ENCODE results near the gene SCUBE2.
A peak's percentile ranks its signal among the peaks of the same experiment; 100 is the strongest.

Gene SCUBE2

DNA sequence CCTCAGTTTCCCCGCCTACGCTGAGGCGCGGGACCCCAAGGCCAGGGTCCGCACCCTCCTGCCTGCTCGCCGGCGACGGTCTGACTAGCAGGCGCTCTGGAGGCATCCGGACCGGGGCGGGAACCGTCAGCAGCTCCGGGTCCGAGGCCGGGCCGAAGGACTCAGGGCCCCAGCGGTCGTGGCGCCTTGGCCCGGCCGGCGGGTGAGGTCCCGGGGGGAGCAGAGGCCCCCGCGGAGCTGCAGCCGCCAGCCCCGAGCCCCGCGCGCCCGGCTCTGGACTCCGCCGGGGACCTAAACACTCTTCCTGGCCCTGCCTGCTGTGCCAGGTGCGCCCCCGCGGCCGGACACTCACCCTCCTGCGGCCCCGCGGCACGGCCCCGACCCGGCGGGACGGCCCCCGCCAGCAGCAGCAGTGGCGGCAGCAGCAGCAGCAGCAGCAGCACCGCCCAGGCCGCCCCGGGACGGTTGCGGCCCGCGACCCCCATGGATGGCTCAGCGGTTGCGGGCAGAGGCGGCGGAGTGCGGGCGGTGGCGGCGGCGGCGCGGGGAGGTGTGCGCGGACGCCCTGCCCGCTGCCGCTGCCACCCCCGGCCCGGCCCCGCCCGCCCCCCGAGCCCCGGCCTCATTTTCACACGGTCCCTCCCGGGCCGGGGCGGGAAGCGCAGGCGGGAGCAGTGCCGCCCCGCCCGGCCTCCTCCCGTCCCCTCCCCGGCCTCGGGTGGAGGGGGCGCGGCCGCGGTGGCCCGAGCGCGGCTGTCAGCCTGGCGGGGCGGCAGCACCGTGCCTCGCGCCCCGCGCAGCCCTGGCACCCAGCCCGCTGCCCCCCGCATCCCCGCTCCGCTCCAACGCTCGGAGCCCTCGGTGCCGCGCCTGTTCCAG, at the start of gene SCUBE2:
TSS of gene SCUBE2 (minus strand) at position 556 of the 879 bp plus-strand sequence. CDS start at position 485, 71 bp downstream.
- no peak for DNase-seq

DNA sequence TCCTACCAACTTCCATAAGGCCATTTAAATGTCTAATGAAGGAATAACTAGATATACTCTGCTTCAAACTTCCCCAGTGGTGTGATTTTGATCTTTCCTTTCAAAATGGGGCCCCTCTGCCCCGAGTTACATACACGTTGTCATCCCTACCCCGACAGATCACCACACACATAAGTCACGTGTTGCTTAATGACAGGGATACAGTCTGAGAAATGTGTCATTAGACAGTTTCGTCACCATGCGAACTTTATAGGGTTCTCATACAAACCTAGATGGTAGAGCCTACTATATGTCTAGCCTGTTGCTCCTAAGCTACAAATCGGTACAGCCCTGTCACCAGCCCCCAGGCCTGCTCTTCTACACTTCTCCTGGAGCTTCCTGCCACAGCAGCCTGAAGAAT, 49.8 kb upstream of the SCUBE2 start:
- peak; percentile 45 for DNase-seq

DNA sequence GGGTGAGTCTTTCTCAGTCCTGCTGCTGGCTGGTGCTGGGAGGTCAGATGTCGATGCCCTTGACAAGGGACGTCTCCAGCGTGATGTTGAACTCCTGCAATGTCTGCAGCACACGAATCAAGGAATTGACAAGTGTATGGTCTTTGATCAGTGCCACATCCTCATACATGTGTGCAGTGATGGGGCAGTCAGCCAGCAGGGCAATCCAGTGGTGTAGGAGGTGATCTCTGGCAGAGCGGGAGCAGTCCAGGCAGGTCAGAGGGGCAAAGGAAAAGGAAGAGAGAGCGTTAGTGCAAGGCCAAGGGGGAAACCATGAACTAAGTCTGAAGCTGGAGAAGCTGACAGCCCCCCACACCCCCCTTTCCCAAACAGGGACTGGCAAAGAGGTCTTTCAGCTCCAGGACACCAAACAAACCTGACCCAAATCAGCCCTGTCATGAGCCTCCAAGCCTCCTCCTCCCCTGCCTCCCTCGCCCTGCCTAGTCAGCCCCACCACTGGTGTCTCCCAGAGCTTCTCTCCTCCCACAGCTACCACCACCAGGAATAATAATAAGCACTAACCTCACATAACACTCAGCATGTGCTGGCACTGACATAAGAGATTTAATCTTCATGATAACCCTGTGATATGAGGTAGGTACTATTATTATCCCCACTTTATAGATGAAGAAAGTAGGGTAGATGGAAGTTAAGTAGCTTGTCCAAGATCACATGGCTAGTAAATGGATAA, 48.4 kb upstream of the SCUBE2 start:
- DNase-seq: no peak

DNA sequence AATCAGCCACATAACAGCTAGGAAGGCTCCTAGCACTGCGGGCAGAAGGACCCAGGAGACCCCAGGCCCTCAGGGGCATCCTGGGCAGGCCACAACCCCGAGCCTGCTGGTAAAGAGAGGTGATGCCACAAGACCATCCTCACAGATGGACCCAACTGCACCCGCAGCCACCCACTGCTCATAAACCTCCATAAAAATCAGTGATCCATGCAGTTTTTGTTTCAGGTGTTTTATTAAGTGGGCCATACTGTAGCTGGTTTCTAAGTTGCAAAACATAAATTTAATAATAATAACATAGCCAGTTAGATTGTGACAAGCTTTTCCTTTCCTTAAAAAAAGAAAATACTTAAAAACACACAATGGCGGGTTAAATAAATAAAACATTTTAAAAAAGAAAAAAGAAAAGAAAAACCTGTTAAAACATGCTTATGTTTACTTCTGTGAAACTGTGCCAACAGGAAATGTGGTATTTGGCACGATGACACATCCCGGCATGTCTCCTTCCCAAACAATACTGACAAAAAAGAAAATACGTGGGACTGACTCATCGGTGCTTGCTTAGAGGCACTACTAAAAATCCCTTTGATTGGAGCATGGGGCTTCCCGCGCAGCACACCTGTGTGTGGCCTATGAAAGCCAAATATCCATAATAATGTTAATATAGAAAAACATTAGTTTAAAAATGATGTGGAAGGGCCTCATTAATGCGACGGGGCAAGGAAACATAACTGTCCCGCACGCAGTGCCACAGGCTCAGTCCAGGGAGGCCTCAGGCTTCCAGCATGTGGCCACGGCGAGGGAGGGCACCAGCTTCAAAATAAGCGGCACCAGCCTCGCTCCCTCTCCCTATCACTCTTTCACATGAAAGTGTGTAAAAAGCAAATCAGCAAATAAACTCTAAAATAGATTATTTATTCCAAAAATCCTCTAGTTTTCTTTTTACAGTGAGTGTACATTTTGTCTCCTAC, 47.5 kb upstream of the SCUBE2 start:
- peak; percentile 66 for DNase-seq

DNA sequence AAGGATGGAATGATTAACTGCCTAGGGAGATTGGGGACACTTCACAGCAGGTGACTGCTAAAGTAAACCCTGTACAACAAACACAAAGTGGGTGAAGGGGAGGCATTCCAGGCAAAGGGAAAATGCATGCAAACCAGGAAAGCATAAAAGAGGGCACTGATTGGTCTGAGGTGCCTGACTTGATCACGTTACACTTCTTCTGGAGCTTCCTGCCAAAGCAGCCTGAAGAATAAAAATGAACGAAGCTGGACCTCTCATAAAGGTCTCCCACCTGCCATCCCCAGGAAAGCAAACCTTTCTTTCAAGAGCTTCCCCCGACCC, 46.7 kb upstream of the SCUBE2 start:
- no peak for DNase-seq

DNA sequence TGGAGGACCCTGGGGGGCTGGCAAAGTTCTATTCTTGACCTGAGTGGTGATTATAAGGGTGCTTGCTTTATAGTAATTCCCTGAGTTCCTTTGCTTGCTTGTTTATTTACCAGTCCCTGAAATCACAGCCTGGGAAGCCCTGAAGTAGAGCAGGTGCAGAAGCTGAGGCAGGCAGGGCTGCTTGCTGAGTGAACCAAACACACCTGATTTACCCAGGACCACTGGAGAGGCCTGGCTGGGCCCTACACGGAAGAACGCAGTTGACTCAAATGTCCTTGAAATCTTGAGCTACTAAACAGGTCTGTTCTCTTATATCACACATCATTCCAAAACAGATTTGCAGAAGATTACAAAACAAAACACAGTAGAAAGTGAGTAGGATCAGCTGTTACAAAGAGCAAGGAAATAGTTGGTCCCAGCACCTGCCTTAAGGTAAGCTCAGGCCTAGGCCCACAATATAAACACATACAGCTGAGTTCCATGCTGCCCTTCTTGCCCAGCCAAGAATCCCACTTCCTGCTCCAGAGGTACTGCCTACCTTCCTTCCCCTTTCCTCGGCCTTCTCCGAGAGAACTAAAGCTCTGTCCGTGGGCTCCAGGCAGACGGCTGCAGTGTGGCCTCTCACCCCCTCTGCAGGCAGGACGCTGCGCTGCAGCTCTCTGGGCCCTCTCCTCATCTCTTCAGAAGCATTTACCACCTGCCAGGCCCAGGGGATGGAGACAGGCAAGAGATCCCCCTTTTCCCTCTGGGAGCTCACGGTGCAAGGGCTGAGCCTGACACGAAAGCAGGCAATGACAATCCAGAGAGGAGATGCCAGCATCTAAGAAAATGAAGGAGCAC, 46.1 kb upstream of the SCUBE2 start:
- peak; percentile 71 for DNase-seq

DNA sequence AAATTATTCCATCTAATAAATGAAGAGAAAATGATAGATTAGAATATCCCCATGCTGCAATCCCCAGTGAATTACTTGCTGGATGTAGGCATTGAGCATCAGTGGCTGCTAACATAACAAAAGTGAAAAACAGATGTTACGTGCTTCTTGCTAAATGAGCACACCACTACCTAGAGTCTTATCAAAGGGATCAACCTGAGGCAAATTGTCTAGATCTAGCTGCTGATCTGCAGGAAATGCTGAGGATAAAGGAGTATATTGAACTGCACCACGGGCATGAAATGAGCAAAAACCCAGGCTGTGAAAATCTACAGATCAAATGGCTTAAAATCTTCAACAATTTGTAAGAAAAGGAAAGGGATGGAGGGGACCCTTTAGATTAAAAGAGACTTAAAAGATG, 45.3 kb upstream of the SCUBE2 start:
- no peak for DNase-seq

DNA sequence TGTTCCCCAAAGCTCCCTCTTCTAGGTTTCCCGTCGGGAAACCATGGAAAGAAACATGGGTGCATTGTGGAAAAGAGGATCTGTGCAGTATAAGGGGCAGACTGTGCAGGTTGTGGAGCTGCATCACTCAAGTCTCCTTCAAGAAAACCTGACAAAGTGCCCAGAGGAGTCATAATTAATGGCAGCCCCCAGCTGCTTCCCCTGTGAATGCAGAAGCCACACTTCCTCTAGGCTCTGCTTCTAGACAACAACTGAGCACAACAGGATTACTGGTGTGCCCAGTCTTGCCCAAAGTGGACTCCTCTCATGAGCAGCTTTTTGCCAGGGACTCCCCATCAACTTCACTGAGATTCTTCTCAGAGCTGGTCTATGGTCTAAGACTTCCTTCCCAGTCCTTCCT, 42.6 kb upstream of the SCUBE2 start:
- DNase-seq: no peak

DNA sequence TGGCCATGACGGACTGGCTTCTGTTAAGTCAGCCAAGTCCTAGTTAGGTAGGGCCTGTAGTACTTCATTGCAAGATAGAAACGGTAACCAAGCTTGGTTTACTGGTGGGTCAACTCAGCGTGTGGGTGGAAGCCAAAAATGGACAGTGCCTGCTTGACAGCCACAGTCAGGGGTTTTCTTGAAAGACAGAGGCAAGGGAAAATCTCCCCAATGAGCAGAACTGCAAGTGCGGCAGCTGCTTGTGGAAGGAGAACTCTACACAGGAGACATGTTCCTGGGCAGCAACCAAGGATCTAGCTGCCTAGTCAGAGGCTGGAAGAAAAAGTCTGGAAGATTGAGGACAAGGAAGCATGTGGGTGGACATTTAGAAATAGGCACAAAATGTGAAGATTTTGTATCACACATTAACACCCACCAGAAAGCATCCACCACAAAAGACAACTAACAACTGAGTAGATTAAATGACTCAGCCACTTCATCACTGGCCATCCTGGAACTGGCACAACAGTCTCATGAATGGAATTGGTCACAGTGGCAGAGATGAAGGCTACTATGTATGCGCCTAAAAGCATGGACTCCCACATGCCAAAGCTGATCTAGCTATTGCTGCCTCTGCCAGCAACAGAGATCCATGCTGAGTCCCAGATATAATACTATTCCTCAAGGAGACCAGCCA, 40.9 kb upstream of the SCUBE2 start:
- peak; percentile 25 for DNase-seq

DNA sequence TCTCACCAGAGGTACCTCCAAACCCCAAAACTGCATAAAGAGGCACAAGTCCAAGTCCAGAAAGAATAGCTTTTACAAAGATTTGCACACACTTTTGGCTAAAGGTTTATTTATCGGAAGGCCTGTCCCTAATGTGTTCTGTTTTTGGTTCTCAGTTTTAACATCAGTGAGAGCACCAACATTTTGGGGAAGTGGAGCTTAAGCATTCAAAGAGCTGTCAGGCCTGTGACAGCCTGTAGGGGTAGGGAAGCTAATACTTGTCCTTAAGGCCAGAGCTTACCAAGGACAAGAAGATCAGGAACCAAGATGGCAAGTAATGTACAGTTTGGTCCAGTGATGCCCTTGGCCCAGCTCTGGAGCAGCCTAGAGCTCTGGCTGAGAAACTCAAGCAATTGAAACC, 38.9 kb upstream of the SCUBE2 start:
- peak; percentile 63 for DNase-seq

DNA sequence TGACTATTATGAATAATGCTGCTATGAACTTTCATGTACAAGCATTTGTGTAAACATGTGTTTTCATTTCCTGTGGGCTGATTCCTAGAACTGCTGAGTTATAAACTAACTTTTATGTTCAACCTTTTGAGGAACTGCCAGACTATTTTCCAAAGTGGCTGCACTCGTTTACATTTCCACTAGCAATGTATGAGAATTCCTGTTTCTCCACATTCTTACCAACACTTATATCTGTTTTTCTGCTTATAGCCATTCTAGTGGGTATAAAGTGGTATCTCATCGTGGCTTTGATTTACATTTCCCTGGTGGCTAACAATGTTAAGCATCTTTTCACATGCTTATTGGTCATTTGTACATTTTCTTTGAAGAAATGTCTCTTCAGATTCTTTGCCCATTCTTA, 35.2 kb upstream of the SCUBE2 start:
- peak; percentile 11 for DNase-seq

DNA sequence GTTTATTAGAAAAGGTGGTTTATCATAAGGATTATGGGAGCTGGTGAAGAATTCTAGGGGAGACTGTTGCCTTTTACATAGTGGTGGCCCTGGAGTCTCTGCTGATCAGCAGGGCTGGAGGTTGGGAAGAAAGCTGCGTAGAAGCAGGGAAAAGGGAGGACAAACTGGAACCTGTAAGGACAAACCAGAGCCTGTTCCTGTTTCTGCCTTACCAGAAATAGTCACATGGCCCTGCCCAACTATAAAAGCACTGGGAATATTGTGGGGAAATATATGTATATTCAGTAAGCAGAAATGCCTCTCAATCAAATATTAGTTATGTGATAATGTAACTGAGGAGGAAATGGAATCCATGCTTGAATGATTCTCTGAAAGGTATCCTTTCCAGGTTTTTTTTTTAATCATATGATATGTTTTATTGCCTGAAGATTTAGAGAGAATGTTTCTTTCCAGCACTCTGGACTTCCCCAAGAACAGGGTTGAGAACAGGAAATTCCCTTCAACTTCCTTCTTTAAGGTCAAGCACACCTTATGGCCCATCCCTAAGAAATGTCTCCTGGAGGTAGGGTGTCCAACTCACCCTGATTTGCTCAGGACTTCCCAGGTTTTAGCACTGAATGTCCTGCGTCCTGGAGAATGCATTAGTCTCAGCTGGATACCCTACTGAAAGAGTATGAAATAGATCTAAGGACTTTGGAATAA, 33.9 kb upstream of the SCUBE2 start:
- no peak for DNase-seq

DNA sequence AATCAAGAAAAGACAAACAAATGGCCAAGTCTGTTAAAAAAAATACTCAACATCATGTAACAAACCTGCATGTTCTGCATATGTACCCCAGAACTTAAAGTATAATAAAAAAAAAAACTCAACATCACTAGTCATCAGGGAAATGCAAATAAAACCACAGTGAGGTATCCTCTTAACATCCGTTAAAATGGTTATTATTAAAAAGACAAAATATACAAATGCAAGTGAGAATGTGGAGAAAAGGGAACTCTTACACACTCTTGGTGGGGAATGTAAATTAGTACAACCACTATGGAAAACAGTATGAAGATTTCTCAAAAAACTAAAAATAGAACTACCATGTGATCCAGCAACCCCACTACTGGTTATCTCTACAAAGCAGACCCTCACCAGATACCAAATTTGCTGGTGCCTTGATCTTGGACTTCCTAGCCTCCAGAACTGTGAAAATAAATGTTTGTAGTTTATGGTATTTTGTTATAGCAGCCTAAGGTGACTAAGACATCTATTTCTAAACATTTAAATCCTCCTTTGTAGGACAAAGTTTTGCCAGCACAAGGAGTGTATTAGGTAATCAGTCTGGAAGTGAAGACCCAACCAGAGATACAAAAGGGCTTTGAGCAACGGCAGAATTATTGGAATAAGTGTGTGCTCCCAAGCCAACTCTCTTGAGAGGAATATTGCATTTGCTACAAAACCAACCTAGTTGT, 32.4 kb upstream of the SCUBE2 start:
- no peak for DNase-seq

DNA sequence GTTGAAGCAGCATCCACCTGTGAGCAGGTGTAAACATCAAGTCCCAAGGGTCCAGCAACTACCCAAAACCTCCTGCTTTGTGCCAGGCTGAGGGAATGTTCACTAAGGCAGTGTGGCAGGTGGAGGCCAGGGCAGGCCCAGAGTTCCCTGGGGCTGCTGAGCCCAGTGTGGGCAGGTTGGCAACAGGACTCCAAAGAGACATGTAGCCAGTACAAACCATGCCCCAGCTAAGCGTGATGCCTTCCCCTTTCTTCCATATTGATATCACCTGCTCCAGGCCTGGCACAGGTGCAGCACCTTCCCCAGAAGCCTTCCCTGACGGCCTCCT, 30.0 kb upstream of the SCUBE2 start:
- no peak for DNase-seq

DNA sequence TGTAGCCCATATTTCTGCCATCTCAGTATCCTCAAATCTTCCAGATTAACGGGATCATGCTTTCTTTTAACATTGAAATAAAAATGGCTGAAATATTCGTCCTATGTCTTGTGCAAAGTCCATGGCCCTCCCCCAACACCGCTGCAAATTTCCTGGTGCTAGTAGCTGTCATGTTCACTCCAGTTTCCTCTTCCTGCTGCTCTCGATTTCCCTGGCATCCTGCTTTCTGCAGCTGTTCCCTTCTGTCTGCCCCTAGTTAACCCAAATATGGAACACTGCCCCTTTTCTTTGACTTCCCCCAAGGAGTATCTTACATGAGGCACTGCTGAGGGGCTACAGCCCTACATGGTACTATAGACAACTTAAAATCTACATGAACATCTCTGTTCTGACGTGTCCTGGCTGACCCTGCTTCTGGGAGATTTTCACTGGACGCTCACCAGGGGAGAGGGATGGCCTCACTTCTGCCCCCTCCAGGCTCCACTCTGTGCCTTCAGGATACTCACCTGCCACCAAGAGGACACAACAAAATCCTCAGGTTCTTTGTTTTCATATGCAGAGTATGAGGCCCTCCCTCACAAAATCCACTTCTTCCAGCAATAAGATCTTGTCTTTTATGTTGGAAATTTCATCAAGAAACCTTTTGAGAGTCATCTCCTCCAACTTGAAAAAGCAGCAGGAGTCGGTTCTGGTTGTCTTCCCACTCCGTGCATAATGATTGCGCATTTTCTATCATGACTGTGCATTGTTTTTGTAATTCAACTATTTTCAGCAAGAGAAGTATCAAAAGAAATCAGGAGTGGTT, 29.5 kb upstream of the SCUBE2 start:
- DNase-seq: no peak

DNA sequence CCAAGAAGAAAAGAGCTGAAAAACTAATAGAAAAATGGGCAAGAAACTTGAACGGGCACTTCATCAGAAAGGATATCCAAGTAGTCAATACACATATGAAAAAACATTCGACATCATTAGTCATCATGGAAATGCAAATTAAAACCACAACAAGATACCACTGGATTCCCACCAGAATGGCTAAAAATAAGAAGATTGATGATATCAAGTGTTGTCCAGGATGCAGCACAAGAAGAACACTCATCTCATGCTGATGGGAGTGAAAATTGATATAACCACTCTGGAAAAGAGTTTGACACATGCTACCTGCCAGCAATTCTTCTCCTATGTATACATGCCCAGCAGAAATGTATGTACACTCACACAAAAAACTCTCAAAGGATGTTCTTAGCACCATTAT, 26.9 kb upstream of the SCUBE2 start:
- no peak for DNase-seq

DNA sequence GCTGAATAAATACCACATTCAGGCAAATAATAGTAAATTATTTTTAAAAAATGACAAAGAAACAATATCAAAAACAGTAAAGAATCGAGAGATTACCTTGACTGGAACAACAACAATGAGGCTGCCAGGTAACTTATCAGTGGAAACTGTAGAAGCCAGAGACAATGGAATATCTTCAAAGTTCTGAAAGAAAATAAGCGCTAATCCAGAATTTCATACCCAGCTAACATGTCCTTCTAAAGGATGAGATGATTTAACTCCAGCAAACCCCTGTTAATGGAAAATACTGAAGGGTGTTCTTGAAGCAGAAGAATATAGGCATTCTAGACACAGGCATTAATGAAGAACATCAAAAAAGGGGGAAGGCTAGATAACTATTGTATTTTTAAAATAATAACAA, 20.7 kb upstream of the SCUBE2 start:
- DNase-seq: no peak

DNA sequence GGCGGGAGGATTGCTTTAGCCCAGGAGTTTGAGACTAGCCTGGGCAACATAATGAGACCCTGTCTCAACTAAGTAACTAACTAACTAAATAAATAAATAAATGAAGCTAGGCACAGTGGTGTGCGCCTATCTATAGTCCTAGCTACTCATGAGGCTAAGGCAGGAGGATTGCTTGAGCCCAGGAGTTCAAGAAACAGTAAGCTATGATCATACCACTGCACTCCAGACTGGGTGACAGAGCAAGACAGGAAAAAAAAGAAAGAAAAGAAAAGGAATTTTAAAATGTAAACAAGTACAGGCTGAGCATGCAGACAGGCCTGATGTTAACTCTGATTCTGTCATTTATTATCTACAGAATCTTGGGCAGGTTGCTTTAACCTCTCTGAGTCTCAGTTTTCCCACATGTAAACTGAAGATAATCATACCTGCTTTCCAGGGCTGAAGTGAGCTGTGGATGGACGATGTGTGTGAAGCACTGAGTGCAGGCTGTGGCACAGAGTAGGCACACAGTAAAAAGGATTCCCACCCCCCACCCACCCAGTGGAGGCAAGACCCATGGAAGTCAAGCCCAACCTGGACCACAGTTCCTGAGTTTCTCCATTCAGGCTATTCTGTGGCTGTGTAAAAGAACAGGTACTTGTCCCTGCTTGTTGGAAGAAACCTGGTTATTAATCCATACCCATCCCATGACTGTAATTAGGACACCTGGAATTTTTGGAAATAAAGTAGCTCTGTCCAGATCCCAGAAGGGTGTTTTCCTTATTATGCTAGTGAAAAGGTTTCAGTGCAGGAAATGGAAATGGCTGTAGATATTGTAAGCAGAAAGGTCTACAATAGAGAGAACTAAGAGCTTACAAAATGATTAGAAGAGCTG, 18.7 kb upstream of the SCUBE2 start:
- DNase-seq: no peak

DNA sequence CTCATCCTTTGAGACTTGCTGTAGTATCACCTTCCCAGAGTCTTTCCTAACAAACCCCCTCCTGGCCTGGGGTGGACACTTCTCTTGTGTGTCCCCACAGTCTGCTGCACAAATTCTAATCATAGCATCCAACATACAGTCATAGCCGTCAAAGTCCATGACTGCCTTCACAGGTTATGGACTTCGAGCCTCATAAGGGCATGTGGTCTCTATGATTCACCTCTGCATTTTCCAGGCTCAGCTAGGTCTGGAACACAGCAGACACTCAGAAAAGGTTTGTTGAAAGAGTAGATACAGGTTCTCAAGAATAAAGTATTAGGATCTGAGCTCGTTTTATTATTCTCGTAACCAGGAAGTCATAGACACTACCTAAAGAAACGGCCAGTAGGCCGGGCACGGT, 13.2 kb upstream of the SCUBE2 start:
- DNase-seq: no peak
